ENCODE results near the gene RNU1-4.
"Not testable (repeated sequence)": the region's sequence is repeated elsewhere in the genome, so short reads cannot be mapped to it uniquely, and the experiment has no call there.

RNU1-4 gene

GRCh38 chr1:16740047-16740964 is at the start of gene RNU1-4:
RNU1-4 (plus strand) TSS chr1:16740516.
- intact Hi-C loops (cut with DNase I); DNase-seq: not testable (repeated sequence)

GRCh38 chr1:16690971-16691682 is 49.2 kb upstream of the RNU1-4 start:
- intact Hi-C loops (cut with DNase I); DNase-seq: not testable (repeated sequence)

GRCh38 chr1:16692283-16692682 is 48.0 kb upstream of the RNU1-4 start:
- intact Hi-C loops (cut with DNase I); DNase-seq: not testable (repeated sequence)

- intact Hi-C loops (cut with DNase I); DNase-seq: not testable (repeated sequence)
These were observed 47.4 kb upstream of the RNU1-4 start for GRCh38 chr1:16692717-16693448.

GRCh38 chr1:16693449-16694307 is 46.6 kb upstream of the RNU1-4 start:
- intact Hi-C loops (cut with DNase I); DNase-seq: not testable (repeated sequence)

GRCh38 chr1:16694308-16694702 is 46.0 kb upstream of the RNU1-4 start:
- intact Hi-C loops (cut with DNase I); DNase-seq: not testable (repeated sequence)

GRCh38 chr1:16696507-16697150 is 43.7 kb upstream of the RNU1-4 start:
- intact Hi-C loops (cut with DNase I); DNase-seq: not testable (repeated sequence)

- DNase-seq; intact Hi-C loops (cut with DNase I): not testable (repeated sequence)
These were observed 43.2 kb upstream of the RNU1-4 start for GRCh38 chr1:16697152-16697551.

GRCh38 chr1:16699440-16699839 is 40.9 kb upstream of the RNU1-4 start:
- DNase-seq; intact Hi-C loops (cut with DNase I): not testable (repeated sequence)

GRCh38 chr1:16700138-16700895 is 40.0 kb upstream of the RNU1-4 start:
- intact Hi-C loops (cut with DNase I); DNase-seq: not testable (repeated sequence)

GRCh38 chr1:16701189-16701588 is 39.1 kb upstream of the RNU1-4 start:
- intact Hi-C loops (cut with DNase I); DNase-seq: not testable (repeated sequence)

GRCh38 chr1:16702280-16702679 is 38.0 kb upstream of the RNU1-4 start:
- DNase-seq; intact Hi-C loops (cut with DNase I): not testable (repeated sequence)

GRCh38 chr1:16703141-16703540 is 37.2 kb upstream of the RNU1-4 start:
- intact Hi-C loops (cut with DNase I), result not testable (repeated sequence)

GRCh38 chr1:16703602-16704001 is 36.7 kb upstream of the RNU1-4 start:
- DNase-seq, result not testable (repeated sequence)

More at GRCh38 chr1:16703141-16703540, 37.2 kb upstream of the RNU1-4 start:
- not testable (repeated sequence) for DNase-seq

GRCh38 chr1:16704076-16704475 is 36.2 kb upstream of the RNU1-4 start:
- DNase-seq; intact Hi-C loops (cut with DNase I): not testable (repeated sequence)

More at GRCh38 chr1:16703602-16704001, 36.7 kb upstream of the RNU1-4 start:
- intact Hi-C loops (cut with DNase I), result not testable (repeated sequence)

- DNase-seq; intact Hi-C loops (cut with DNase I): not testable (repeated sequence)
These were observed 35.7 kb upstream of the RNU1-4 start for GRCh38 chr1:16704502-16705100.
